ENCODE results near the gene BICRAL.
"Not testable (repeated sequence)": the region's sequence is repeated elsewhere in the genome, so short reads cannot be mapped to it uniquely, and the experiment has no call there.

Gene BICRAL

GRCh38 chr6:42795651-42796050 is 13.8 kb downstream of the BICRAL start:
- no peak for DNase-seq

DNA sequence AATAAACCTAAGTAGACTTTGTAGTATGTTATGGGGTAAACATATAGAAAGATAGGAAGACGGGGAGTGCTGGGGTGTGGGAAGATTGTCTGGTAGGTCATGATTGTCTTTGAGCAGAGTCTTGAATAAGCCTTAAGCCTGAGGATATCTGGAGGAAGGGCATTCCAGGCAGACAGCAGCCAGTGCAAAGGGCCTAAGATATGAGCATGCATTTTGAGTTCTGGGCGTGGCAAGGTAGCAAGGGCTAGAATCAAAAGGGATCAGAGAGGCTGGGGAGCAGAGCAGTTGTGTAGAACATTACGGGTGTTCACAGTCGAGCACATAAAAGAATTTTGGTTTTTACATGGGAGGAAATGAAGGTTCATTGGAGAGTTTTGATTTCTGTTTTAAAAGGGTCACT is 14.3 kb downstream of the BICRAL start:
- no peak for DNase-seq

GRCh38 chr6:42797696-42798095 is 15.8 kb downstream of the BICRAL start:
- DNase-seq, result not testable (repeated sequence)

- no peak for DNase-seq
Measured at GRCh38 chr6:42805297-42805861, 23.5 kb downstream of the BICRAL start.

DNA sequence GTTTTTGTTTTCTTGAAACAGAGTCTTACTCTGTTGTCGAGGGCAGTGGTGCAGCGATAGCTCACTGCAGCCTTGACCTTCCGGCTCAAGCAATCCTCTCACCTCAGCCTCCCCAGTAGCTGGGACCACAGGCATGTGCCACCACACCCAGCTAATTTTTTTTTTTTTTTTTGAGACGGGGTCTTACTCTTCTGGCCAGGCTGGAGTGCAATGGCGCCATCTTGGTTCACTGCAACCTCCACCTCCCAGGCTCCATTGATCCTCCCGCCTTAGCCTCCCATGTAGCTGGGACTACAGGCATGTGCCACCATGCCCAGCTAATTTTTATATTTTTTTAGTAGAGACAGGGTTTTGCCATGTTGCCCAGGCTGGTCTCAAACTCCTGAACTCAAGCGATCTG is 24.5 kb downstream of the BICRAL start:
- DNase-seq, result not testable (repeated sequence)

DNA sequence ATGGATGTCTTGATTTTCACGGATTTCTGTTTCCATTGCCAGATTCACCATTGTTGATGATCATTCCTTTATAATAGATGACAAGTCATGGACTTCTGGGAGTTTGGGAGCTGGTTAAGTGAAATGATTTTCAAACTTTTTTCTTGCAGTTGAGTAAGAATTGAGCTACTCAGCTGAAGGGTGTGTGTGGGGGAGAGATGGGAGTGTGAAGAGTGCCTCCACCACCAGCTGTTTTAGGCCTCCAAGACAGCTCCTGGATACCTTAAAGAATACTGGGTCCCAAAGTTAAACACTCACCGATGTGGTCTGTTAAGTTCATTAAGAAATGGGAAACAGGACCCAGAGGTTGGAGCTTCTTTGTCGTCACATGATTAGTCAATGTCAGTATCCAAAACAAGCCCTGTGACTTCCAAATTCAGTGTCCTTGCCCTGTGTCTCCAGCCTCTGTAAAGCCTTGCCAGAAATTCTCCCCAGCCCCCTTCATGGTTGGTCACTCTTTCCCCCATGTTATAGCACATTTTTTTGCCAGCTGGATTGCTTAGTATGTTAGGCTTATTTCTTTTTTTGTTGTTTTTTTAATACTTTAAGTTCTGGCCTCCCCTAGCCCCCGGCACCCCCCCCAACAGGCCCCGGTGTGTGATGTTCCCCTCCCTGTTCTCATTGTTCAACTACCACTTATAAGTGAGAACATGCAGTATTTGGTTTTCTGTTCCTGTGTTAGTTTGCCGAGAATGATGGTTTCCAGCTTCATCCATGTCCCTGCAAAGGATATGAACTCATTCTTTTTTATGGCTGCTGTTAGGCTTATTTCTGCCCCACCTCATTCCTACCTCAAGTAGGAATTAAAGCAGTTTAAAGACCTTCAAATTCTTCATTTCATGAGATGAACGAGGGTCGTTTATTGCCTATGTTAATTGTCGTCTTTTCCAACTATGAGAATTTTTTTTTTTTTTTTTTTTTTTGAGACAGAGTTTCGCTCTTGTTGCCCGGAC is 26.9 kb downstream of the BICRAL start:
- no peak for DNase-seq

- no peak for DNase-seq
Measured at GRCh38 chr6:42813074-42813645, 31.3 kb downstream of the BICRAL start.

GRCh38 chr6:42813906-42814444 is 32.1 kb downstream of the BICRAL start:
- DNase-seq, result no peak

DNA sequence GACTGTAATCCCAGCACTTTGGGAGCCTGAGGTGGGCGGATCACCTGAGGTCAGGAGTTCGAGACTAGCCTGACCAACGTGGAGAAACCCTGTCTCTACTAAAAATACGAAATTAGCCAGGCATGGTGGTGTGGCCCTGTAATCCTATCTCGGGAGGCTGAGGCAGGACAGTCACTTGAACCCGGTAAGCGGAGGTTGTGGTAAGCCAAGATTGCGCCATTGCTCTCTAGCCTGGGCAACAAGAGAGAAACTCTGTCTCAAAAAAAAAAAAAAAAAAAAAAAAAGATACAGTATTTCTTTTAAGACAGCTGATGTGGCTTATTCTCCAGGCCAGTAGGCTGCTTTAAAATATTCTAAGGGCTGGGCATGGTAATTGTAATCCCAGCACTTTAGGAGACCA is 33.9 kb downstream of the BICRAL start:
- not testable (repeated sequence) for DNase-seq

GRCh38 chr6:42817907-42818306 is 36.1 kb downstream of the BICRAL start:
- DNase-seq, result no peak

DNA sequence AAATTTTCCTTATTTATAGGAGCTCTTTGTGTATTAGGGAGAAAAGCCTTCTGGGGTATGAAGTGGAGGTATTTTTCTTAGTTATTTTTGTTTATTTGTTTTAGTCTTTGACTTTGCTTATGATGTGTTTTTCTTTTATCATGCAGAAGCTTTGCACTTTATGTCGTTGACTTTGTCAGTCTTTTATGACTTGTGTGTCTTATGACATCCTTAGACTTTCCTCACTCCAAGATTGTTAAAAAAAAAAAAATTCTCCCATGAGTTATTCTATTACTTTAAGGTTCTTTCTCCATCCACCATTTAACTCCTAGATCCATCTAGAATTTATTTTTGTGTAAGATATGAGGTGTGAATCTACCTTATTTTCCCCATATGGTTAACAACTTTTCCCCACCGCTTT is 36.6 kb downstream of the BICRAL start:
- no peak for DNase-seq

GRCh38 chr6:42818878-42819277 is 37.0 kb downstream of the BICRAL start:
- DNase-seq, result no peak

DNA sequence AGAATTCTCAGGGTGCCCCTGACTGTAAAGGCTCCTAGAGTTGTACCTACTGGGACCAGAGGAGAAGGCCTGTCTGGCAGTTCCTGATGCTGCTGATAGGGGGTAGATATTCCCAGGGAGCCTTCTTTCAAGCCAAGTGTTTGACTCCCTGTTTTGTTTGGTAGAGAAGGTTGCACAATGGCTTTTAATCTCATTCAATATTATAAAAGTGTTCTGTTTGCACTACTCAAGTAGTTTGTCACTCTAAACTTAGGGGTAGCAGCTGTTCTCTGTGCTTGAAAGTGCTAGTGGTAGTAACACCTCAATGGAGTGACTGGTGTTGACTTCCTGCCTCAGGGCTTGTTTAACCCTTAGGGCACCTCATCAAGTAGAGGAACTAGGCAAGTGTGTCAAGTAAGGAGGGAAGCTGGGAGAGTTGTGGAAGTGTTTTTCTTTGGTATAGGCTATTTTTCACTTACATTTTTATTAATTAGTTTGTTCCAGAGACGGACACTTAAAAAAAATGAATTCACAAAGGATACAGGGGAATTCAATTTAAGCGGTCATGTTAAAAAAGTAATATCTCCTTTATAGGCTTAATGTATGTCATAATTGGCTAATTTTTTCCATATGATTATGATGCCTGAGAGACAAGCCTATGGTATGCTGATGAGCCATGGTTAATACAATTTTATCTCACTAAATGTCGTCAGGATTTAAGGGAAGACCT is 38.1 kb downstream of the BICRAL start:
- no peak for DNase-seq

GRCh38 chr6:42820512-42821340 is 38.9 kb downstream of the BICRAL start:
- DNase-seq, result no peak

- DNase-seq, result no peak
Measured at GRCh38 chr6:42821341-42821668, 39.5 kb downstream of the BICRAL start.

DNA sequence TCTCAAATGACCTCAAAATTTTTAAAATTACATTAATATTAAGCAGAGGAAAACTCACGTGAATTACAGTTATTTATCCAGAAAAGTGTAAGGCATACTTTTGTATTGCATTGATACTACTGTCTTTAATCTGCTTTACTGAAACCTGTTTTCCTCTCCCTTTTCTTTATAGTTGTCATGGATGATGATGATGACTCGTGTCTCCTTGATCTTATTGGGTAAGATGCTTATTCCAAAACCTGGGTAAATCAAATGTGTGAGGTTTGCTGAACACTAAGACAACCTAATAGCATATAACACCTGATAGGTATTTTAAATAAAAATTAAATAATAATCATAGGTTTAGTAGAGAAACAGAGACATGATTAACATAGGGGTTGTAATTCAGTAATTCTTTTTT is 40.0 kb downstream of the BICRAL start:
- no peak for DNase-seq

DNA sequence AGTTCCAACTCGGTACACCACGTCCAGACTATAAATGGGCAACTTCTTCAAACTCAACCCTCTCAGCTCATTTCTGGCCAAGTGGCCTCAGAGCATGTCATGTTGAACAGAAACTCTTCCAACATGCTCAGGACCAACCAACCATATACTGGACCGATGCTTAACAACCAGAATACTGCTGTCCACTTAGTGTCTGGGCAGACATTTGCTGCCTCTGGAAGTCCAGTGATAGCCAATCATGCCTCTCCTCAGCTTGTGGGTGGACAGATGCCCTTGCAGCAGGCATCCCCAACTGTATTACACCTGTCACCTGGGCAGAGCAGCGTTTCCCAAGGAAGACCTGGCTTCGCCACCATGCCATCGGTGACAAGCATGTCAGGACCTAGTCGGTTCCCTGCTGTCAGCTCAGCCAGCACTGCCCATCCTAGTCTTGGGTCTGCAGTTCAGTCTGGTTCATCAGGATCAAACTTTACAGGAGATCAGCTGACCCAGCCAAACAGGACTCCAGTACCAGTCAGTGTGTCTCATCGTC is 47.8 kb downstream of the BICRAL start:
- no peak for DNase-seq

- no peak for DNase-seq
Measured at GRCh38 chr6:42831237-42831636, 49.4 kb downstream of the BICRAL start.

GRCh38 chr6:42834056-42834455 is 52.2 kb downstream of the BICRAL start:
- DNase-seq, result no peak

- no peak for DNase-seq
Measured at GRCh38 chr6:42841844-42842584, 60.2 kb downstream of the BICRAL start.

DNA sequence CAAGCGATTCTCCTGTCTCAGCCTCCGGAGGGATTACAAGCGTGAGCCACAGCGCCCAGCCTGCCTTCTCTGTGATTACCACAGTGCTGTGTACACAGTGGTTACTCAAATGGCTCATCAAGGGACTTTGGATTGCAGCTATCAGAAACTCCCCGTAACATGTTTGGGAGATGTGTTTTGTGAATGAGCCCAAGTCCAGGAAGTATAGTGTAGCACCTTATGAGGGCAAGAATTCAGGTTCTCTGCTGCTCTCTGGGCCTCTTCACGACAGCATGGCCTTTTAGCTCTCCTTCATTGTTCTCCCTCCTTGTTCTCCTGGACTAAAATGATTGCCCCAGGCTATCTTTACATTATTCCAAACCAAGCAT is 63.5 kb downstream of the BICRAL start:
- no peak for DNase-seq
